HG03575 (cell line): ENCODE results near the gene DIPK1B.

Source experiments
- ATAC-seq: cut with Tn5 transposase; IDR thresholded peaks from one replicate; pipeline ENCODE4 v1.9.1; 2021; ENCODE audit not compliant: unreplicated experiment, insufficient number of reproducible peaks, low FRiP score; ENCODE audit errors: extremely low read depth

DIPK1B gene

DNA sequence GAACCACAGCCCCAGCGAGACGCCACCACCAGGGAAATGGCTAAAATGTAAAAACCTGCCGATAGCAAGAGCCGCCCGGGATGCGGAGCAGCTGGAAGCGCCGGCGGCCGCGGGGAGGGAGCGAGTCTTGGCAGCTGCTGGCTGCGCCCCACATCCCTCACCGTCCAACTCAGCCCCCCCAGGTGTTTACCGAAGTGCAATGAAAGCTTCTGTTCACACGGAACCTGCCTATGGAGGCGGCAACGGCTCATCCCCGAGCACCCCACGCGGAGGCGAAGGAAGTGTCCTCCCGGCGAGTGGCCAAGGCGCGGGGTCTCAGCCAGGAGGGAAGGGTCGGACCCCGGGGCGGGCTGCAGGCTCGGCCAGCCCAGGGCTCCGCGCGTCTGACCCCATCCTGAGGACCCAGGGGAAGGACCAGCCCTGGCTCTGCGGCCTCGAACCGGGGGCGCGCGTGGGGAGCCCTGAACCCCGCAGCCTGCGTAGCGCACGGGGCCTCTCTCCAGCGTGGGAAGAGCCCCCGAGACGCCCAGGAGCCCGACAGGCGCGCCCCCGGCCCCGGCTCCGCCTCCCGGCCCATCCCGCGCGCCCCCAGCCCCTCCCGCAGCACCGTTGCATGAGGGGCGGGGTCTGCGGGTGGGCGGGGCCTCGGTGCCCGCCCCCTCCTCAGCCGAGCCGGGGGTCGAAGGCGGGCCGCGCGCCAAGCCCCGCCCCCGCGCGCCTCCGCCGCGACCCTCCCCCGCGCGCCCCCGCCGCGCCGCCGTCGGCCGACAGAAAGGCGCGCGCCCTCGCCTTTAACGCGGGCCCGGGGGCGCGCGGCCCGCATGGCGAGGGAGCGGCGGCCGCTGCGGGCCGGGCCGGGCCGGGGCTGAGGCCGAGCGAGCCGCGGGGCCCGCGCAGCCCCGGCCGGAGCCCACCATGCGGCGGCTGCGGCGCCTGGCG lies at the start of gene DIPK1B:
Gene DIPK1B, plus strand, starts transcription at position 822 of the 939 bp plus-strand sequence. Its CDS starts 94 bp downstream, at position 916.
- ATAC-seq: no peak

- no peak for ATAC-seq
Observed at GRCh38 chr9:136662656-136663581, 49.5 kb upstream of the DIPK1B start, which contains the start of gene EGFL7. TSS of gene EGFL7 (plus strand) at chr9:136662916. CDS start at chr9:136668283, 5,367 bp downstream.

DNA sequence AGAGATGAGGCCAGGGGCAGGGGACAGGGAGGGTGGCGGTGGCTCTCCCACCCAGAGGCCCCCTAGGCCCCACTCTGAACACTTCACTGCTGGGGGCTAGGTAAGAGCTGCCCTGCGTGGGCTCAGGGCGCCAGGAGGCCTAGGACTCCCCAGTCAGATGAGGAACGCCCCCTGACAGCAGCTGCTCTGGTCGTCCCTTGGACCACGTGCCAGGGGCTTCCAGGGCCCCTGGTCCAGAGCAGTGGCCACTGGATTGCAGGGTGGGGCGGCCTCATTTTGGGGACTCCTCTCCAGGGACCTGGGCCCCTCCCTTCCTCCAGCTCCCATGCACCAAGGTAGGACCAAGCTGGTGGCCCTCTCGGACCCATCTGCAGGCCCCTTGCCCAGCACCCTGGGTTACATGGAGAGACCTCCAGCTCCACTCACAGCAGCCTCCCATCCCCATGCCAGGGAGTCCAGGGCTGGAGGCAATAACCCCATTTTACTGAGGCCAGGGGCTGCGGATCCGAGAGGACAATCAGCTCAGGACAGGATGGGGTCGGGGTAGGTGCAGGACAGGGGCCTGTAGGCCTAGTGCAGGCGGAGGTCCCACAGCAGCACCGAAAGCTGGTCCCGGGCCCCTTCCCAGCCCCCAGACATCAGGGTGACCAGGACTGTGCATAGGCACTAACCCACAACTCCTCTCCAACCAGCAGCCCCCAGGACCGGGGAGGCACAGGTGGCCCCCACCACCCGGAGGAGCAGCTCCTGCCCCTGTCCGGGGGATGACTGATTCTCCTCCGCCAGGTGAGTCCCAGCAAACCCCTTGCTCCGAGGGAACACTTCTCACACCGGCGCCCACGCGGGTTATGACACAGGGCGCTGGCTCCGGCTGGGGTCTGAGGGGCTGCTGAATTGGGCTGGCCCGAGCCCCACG lies 48.1 kb upstream of the DIPK1B start:
- no peak for ATAC-seq

DNA sequence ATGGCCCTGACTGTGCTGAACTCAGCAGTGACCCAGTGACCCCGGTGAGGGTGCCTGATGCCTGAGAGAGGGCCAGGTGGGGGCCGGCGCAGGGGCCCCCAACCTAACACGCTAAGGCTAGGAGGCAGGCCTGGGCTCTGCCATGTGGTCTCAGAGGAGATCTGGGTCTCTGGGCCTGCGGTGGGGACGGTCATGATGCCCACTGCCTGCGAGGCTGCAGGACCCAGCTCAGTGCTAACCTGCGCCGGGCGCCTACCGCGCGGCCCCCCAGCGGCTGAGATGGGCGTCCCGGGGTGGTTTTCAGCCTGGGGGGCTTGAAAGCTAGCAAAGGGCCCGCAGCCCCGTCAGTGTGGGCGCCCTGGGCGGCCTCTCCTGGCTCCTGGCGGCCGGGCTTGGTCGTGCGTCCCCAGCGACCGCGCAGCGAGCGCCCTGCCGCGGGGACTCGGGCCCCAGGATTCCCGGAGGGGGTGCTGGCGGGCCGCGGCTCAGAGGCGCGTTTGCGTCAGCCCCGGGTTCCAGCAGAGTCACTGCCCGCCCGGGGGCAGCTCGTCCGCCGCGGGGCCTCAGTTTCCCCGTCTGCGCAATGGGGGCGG lies 47.2 kb upstream of the DIPK1B start:
- no peak for ATAC-seq

- ATAC-seq: no peak
Observed at GRCh38 chr9:136665704-136666371, 46.5 kb upstream of the DIPK1B start.

DNA sequence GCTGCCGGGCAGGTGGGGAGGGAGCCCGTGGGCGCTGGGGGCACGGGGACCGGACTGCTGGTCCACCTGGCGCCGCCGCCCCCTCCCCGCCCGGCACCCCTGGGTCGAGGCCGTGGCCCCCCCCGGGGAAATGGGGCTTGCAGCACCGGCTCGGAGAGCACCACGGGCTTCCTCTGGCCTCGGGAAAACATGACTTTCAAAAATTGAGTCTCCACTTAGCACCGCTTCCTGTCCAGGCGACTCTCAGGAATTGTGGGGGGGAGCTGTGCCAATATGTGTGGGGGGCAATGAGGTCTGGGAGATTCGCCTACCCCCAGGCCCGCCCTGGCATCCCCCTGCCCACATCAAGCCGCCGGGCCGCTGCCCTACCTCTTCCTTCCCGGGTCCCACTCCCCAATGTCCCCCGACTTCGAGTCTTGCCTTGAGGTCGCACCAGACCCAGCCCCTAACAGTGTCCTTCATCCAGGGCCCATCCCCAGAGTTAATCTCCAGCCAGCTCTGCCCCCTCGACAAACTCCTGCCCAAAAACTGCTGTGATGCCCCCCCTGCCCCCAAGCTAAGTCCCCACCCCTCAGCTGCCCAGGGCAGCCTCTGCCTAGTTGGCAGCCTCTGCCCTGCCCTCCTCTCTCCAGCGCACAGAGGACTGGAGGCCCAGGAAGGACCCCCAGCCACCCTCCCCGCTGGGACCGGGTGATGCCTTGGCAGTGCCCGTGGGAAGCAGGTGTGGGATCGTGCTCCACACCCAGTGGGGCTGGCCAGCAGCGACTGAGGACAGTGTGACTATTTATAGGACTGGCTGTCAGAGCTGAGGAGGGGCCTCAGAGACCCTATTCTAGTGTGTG lies 45.8 kb upstream of the DIPK1B start:
- no peak for ATAC-seq

DNA sequence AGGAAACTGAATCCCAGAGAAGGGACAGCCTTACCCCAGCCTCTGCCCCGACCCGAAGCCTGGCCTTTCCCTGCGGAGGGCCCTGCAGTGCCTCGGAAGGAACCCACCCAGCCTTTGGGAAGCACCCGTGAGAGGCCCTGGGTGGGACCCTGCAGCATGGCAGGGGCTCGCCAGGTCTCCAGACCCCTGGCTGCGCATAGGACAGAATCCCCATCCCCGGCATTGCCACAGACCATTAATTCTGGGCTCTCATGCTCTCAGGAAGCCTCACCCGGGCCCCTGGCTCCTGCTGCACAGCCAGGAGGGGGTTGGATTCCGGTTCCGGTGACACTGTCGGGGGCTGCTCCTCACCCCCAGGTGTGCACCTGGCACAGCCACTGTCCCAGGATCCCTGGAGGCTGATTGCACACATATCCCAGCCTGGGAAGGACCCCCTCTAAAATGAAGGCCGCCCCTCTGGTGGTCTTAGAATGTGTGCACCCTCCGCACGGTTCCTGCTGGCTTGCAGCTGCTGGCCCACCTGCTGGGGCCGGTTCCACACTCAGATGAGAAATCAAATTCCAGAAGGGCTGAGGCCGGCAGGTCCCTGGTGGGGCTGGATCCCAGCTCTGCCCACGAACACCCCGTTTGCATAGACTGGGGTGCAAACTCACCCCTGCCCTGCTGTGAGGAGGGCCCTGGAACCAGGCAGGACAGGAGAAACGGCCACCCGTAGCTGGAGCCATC lies 45.0 kb upstream of the DIPK1B start:
- no peak for ATAC-seq

DNA sequence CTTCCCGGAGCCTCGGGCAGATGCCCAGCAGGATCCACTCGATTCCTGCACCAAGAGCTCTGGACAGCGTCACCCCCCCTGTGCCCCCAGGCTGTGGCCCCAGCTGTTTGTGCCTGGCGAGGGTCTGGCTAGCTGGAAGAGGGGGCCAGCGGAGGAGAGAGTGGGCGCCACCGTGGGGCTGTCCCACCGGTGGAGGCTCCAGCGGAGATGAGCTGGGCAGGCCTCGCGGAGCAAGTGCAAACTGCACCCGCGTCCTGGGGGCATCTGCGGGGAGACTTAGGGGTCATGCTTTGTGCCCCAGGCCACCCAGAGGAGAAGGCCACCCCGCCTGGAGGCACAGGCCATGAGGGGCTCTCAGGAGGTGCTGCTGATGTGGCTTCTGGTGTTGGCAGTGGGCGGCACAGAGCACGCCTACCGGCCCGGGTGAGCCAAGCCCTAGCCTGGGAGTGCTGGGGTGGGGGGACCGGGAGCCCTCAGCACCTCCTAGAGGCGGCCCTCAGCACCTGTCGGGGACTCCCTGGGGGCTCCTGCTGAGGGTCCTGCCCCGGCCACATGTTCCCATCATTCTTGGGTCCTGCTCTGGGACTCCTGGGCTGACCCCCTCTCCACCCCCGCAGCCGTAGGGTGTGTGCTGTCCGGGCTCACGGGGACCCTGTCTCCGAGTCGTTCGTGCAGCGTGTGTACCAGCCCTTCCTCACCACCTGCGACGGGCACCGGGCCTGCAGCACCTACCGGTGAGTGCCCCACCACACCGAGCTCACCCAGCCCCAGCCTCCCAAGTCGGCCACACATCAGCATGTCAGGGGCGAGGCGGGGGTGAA lies 44.2 kb upstream of the DIPK1B start:
- ATAC-seq: no peak

- ATAC-seq: no peak
Observed at GRCh38 chr9:136668983-136669790, 43.2 kb upstream of the DIPK1B start.

DNA sequence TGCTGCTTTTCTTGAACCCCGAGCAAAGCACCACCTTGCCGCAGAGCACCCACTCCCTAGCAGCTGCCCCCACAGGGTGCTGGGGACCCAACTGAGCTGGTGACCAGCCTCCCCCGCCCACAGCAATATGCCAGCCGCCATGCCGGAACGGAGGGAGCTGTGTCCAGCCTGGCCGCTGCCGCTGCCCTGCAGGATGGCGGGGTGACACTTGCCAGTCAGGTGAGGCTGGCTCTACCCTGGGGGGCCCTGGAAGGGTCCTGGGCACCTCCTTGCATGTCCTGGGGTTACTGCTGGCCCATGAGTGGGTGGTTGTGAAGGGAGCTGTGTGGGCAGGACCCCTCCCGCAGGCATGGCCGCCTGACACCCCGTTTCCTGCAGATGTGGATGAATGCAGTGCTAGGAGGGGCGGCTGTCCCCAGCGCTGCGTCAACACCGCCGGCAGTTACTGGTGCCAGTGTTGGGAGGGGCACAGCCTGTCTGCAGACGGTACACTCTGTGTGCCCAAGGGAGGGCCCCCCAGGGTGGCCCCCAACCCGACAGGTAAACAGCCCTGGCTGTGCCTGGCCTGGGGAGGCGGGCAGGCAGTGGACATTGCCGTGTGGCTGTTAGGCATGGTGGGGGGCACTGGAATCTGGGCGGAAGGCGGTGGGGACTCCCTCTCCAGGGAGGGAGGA lies 42.4 kb upstream of the DIPK1B start:
- ATAC-seq: no peak

GRCh38 chr9:136670576-136671253 lies 41.7 kb upstream of the DIPK1B start:
- ATAC-seq: no peak

GRCh38 chr9:136671254-136671614 lies 41.1 kb upstream of the DIPK1B start:
- no peak for ATAC-seq

- ATAC-seq: no peak
Observed at GRCh38 chr9:136671646-136672430, 40.5 kb upstream of the DIPK1B start.
